HG03521 (cell line): ENCODE data around the gene UNC93A.

Experiments
- ATAC-seq: cut with Tn5 transposase; IDR thresholded peaks from one replicate; pipeline ENCODE4 v1.9.1; 2021; ENCODE audit warnings: mild to moderate bottlenecking, moderate library complexity; ENCODE audit not compliant: unreplicated experiment

UNC93A gene

DNA sequence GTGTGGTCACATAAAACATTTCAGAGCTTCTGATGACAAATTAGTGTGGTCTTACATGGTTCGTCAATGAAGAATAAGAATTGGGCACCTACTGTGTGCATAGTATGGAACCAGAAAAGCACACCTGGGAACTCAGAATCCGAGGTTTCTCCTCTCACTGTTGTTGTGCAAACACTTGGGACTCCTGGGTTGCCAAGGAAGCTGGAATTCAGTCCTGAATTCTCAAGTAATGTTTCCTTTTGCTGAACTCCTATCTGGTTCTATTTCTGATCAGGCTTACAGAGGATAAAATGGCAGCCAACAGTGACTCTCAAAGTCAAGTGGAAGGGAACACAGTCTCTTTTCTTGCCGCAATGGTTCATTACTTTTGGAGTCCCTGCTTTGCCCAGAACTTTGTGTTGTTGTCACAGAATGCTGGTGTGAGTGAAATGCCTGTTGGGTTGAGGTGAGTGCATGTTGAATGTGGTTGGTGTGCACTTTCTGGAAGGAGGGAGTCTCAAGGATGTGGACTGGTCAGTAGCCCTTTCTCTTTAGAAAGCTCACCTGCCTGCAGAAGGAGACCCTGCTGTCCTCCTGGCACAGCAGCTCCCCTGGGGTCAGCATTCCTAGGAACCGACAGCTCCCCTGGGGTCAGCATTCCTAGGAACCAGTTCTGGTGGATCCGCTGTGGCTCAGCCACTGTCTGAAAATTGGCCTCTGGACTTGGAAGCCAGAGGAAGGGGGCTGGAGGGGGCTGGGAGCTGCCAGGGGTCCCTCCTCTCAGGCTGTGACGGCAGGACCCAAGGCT lies 1.4 kb downstream of the UNC93A start:
- ATAC-seq, result no peak

DNA sequence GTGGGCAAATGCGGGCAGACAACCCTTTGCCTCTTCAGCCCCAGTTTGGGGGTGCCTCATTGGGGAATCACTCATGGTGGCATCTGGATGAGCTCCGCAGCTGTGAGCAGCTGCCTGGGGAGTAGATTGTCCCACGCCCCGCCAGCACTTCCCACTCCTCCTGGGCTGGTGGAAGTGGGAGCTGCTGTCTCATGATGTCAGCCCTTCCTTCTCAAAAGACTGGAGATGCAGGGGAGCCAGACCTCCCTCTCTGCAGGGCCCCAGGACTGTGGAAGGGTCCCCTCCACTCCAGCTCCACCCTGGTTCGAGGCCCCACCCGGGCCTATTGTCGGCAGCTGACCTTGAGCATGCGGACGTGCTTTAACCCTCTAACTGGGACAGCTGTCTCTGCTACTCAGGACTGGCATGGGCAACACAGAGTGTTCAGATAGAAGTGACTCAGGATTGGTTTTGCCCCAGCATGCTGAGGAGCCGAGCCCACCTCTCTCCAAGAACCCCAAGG lies 2.0 kb downstream of the UNC93A start:
- ATAC-seq, result no peak

DNA sequence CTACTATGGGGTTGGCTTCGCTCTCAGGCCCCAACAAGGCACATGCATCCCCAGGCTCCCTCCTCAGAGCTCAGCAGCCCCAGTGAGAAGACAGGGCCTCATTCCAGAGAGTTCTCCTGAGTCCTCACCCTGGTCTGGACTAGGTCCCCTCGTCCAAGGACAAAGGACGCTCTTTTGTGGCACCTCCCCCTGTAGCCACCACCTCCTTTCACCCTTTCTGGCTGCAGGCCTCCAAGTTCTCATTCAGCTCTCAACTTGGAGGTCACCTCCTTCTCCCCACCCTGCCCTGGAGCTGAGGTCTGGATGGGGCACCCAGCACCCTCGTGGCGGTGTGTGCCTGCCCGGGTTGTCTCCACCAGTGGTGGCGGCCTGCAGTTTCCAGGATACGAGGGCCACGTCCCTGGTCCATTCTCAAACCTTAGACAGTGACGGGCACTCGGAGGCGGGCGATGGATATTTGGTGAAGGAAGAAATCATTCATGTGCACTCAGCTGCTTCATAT lies 2.5 kb downstream of the UNC93A start:
- ATAC-seq, result no peak

GRCh38 chr6:167294241-167294640 lies 3.1 kb downstream of the UNC93A start:
- ATAC-seq, result no peak

DNA sequence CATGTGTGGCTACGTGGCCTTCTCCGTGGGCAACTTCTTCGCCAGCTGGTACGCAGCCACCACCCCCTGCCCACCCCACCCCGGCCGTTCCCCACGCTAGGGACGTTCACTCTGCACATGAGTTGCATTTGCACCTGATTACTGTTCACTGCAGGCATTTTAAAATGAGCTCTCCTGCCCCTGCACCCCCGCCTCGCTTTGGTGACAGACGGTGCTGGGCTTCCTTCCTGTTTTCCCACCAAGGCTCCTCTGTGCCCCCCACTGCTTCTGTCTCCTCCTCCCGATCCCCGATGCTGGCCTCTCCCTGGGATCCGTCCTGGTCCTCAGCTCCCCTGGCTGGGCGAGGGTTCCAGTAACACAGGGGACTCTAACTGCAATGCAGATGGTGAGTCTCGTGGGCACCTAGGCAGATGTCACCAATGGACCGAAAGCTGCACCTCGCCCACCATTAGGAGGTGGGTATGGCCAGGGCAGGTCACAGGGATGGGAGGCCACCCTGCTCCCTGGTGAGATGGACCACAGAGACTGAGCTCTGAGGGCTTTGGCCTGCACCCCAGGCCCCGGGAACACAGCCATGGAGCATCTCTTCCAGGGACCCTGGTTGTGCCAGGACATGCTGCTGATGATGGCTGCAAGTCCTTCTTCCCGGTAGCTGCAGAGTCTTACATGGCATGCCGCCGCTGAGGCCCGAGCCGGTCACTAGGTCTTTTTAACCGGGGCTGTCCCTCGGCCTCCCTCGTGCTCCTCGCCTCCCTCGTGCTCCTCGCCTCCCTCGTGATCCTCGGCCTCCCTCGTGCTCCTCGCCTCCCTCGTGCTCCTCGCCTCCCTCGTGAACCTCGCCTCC lies 3.8 kb downstream of the UNC93A start:
- ATAC-seq, result no peak

DNA sequence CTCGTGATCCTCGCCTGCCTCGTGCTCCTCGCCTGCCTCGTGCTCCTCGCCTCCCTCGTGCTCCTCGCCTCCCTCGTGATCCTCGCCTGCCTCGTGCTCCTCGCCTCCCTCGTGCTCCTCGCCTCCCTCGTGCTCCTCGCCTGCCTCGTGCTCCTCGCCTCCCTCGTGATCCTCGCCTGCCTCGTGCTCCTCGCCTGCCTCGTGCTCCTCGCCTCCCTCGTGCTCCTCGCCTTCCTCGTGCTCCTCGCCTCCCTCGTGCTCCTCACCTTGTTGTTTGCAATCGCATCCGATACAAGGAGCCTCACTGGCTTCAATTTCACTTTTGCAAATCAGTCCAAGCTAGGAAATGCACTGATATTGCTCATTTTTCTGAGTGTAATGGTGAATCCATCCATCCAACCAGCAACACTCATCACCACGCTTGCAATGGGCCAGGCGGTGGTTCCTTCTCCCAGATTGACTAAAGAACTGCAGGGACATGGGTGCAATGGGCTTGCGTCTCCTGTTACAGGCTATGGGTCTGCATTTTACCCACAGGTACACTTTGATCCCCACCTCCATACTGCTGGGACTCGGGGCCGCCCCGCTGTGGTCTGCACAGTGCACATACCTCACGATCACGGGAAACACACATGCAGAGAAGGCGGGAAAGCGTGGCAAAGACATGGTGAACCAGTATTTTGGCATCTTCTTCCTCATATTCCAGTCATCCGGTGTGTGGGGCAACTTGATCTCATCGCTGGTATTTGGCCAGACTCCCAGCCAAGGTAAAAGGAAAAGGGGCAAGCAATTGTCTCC lies 4.6 kb downstream of the UNC93A start:
- ATAC-seq, result no peak

- no peak for ATAC-seq
Observed at GRCh38 chr6:167296293-167296690, 5.2 kb downstream of the UNC93A start.

GRCh38 chr6:167296902-167297301 lies 5.8 kb downstream of the UNC93A start:
- no peak for ATAC-seq

DNA sequence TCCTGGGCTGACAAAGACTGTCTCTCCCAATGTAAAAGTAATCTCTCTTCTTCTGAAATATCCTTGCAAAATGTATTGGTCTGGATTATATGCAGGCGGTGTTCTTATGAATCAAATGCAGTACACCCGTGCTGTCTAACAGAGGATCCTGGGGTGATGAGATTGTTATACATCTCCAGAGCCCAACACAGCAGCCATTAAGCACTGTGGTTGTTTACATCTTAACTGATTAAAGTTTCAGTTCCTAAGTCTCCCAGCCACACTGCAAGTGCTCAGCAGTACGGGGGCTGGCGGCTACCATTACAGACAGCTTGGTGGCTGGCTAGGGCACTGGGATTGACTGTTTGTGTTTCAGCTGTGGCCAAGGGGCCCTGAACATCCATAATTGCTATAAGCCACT lies 7.0 kb downstream of the UNC93A start:
- ATAC-seq, result no peak

DNA sequence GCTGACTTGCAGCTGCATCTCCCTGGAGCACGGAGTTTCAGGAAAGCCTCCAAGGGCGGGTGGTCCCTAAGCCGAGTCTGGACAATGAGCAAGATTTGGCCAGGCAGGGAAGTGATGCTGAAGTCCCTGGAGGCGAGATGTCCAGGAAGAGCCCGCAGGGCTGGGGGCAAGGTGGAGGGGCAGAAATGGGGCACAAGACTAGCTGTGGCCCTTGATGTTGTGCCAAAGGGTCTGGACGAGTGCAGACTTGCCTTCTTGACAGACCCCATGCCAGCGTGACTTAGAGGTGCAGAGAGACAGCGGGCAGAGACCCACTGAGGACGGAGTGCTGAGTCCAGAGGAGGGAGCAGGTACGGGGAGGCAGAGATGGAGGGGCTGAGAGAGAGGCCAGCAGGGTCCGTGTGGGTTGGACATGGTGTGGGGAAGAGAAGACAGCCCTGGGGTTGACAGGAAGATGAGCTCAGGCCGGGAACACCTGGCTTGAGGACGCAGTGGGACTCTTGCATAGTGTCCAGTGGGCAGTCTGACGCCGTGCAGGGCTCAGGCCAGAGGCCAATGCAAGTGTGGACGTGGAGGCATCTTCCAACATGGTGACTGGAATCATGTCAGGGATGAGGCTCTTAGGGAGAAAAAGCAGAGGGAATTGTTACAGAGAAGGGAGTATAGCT lies 8.7 kb downstream of the UNC93A start:
- no peak for ATAC-seq

GRCh38 chr6:167300902-167301777 lies 10.0 kb downstream of the UNC93A start:
- ATAC-seq, result no peak

- ATAC-seq, result no peak
Observed at GRCh38 chr6:167302074-167302473, 11.0 kb downstream of the UNC93A start.

DNA sequence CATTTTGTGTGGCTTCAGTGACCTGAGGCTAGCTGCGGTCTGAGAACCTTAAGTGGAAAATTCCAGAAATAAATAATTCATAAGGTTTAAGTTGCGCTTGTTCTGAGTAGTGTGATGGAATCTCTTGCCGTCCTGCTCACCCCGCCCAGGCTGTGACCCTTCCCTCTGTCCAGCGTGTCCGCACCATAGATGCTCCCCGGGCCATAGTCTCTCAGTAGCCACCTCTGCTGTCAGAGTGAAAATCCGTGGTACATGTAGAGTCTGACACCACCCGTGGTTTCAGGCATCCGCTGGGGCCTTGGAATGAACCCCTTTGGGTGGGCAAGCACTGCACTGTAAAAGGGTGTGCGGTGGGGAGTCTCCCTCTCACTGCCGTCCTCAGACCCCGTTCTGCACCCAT lies 11.7 kb downstream of the UNC93A start:
- no peak for ATAC-seq

GRCh38 chr6:167303675-167304625 lies 12.8 kb downstream of the UNC93A start:
- no peak for ATAC-seq

- no peak for ATAC-seq
Observed at GRCh38 chr6:167304912-167305311, 13.8 kb downstream of the UNC93A start.

GRCh38 chr6:167305796-167306195 lies 14.7 kb downstream of the UNC93A start:
- no peak for ATAC-seq

- ATAC-seq, result no peak
Observed at GRCh38 chr6:167306401-167306998, 15.4 kb downstream of the UNC93A start.
